A549 (cell line): Measurements from ENCODE around the gene RUNDC3A. TPM values are rescaled to one million over a fixed set of nuclear protein-coding genes. Genes with fewer than 3 reads are reported as not detected.

Source experiments
- ATAC-seq, 2 experiments: fragments of 200-7000 bp in 1 of 2; fragments of >200 bp in 1 of 2; cut with Nextera tagmentation in 1 of 2; cut with Tn5 transposase in 1 of 2; 3 replicates each; pipeline versions ENCODE4 v1.8.0 to v1.9.1; 2018 to 2020; ENCODE audit warnings: mild to moderate bottlenecking in 1 of 2, moderate library complexity in 1 of 2
- CTCF ChIA-PET: fragments of 300-600 bp; sonication (Branson Sonifier 250); formaldehyde crosslinking; extraction: SDS; loops from one replicate; lab custom pipeline; 2021; ENCODE audit warnings: antibody characterized with exemption, inconsistent platforms; lab: Yijun Ruan, JAX
- POLR2A ChIA-PET: fragments of 350-600 bp; formaldehyde crosslinking; extraction: SDS; loops from one replicate; lab custom pipeline; 2021; ENCODE audit warnings: antibody characterized with exemption, inconsistent platforms; lab: Yijun Ruan, JAX
- DNase-seq, 2 experiments: peaks; one replicate each; pipeline versions ENCODE4 v3.0.0 to v3.0.0-alpha.2; 2011 to 2016; ENCODE audit warnings: low read depth in 1 of 2, low spot score in 1 of 2
- FAIRE-seq: peaks from 2 replicates; lab custom pipeline; 2011; peaks lifted over from hg19 to GRCh38; lab: Jason Lieb, UNC
- H3K27ac ChIP-seq, 2 experiments: fragments of >200 bp; sonication (Bioruptor Twin); formaldehyde crosslinking; 3 replicates each; pipeline ENCODE4 v1.5.1; 2016 to 2017
- H3K4me1 ChIP-seq: fragments of >200 bp; sonication (Bioruptor Twin); formaldehyde crosslinking; 3 replicates; pipeline ENCODE4 v1.6.1; 2016
- H3K4me2 ChIP-seq: fragments of >200 bp; sonication (Bioruptor Twin); formaldehyde crosslinking; 3 replicates; pipeline ENCODE4 v1.6.1; 2016
- H3K4me3 ChIP-seq: fragments of >200 bp; sonication (Bioruptor Twin); formaldehyde crosslinking; 3 replicates; pipeline ENCODE4 v1.5.1; 2016
- H3K9me3 ChIP-seq: fragments of >200 bp; sonication (Bioruptor Twin); formaldehyde crosslinking; 3 replicates; pipeline ENCODE4 v1.6.1; 2016
- ATOH8 ChIP-seq: fragments of 250-450 bp; sonication (Bioruptor Pico); IDR thresholded peaks from 2 replicates; pipeline ENCODE4 v1.5.0; 2020; ENCODE audit warnings: low read depth, mild to moderate bottlenecking, moderate library complexity
- BHLHE40 ChIP-seq: IDR thresholded peaks from 2 replicates; pipeline ENCODE4 v1.6.1; 2012; ENCODE audit warnings: low read depth, low read length, inconsistent platforms
- CBX2 ChIP-seq: fragments of 200-600 bp; sonication (generic); IDR thresholded peaks from 2 replicates; pipeline ENCODE4 v1.6.1; 2016; ENCODE audit warnings: low read depth, mild to moderate bottlenecking, borderline replicate concordance
- CBX8 ChIP-seq: fragments of 200-600 bp; sonication (generic); IDR thresholded peaks from 2 replicates; pipeline ENCODE4 v1.6.1; 2016
- CEBPB ChIP-seq, 2 experiments: fragments of >200 bp in 1 of 2; sonication (Bioruptor Twin) in 1 of 2; formaldehyde crosslinking in 1 of 2; IDR thresholded peaks; 2 replicates each; pipeline ENCODE4 v1.6.1; 2012 to 2016
- CTCF ChIP-seq: fragments of >200 bp; sonication (Bioruptor Twin); formaldehyde crosslinking; IDR thresholded peaks from 3 replicates; pipeline ENCODE4 v1.5.1; 2016
- E2F6 ChIP-seq: IDR thresholded peaks from 2 replicates; pipeline ENCODE4 v1.6.1; 2012; ENCODE audit warnings: low read depth, borderline replicate concordance
- EHF ChIP-seq: fragments of 250-450 bp; sonication (Bioruptor Pico); IDR thresholded peaks from 2 replicates; pipeline ENCODE4 v1.5.0; 2020; ENCODE audit warnings: mild to moderate bottlenecking
- ELK1 ChIP-seq: fragments of 150-350 bp; IDR thresholded peaks from 2 replicates; pipeline ENCODE4 v1.6.1; 2014; ENCODE audit warnings: low read depth, mild to moderate bottlenecking, low read length
- FOSL2 ChIP-seq, 2 experiments: fragments of 450-650 bp in 1 of 2; fragments of >200 bp in 1 of 2; sonication (Bioruptor Twin) in 1 of 2; formaldehyde crosslinking; IDR thresholded peaks; 2 replicates each; pipeline versions ENCODE4 v1.5.0 to v1.6.1; 2016 to 2020; ENCODE audit warnings: mild to moderate bottlenecking in 1 of 2, moderate library complexity in 1 of 2
- GATA3 ChIP-seq: IDR thresholded peaks from 2 replicates; pipeline ENCODE4 v1.6.1; 2012; ENCODE audit warnings: borderline replicate concordance
- HES2 ChIP-seq: fragments of >200 bp; sonication (Bioruptor Twin); formaldehyde crosslinking; IDR thresholded peaks from 2 replicates; pipeline ENCODE4 v1.6.1; 2016
- HEYL ChIP-seq: fragments of 250-450 bp; sonication (Bioruptor Pico); IDR thresholded peaks from 2 replicates; pipeline ENCODE4 v1.8.0; 2021; ENCODE audit warnings: mild to moderate bottlenecking, moderate library complexity
- HMGXB4 ChIP-seq: fragments of 250-450 bp; sonication (Bioruptor Pico); IDR thresholded peaks from 2 replicates; pipeline ENCODE4 v1.5.0; 2021; ENCODE audit warnings: mild to moderate bottlenecking, moderate library complexity, borderline replicate concordance
- MYC ChIP-seq: IDR thresholded peaks from 2 replicates; pipeline ENCODE4 v1.6.1; 2012; ENCODE audit warnings: mild to moderate bottlenecking, inconsistent platforms, low read length, improper control_type of control experiment, borderline replicate concordance
- NFE2L2 ChIP-seq: fragments of 150-350 bp; conservative IDR thresholded peaks from 2 replicates; pipeline ENCODE4 v1.6.1; 2014; ENCODE audit warnings: low read length
- NPAS2 ChIP-seq: fragments of 250-450 bp; sonication (Bioruptor Pico); IDR thresholded peaks from 2 replicates; pipeline ENCODE4 v1.8.0; 2022; ENCODE audit warnings: mild to moderate bottlenecking, moderate library complexity, borderline replicate concordance
- NR3C1 ChIP-seq: fragments of >200 bp; sonication (Bioruptor Twin); formaldehyde crosslinking; IDR thresholded peaks from 3 replicates; pipeline ENCODE4 v1.6.1; 2017
- PHF8 ChIP-seq: fragments of 200-600 bp; sonication (generic); IDR thresholded peaks from 2 replicates; pipeline ENCODE4 v1.6.1; 2016; ENCODE audit warnings: low read depth, mild to moderate bottlenecking, antibody characterized with exemption, moderate library complexity, borderline replicate concordance
- POLR2AphosphoS2 ChIP-seq: conservative IDR thresholded peaks from 2 replicates; pipeline ENCODE4 v1.6.1; 2012; ENCODE audit warnings: low read length, improper control_type of control experiment, inconsistent platforms
- SREBF2 ChIP-seq: fragments of 450-650 bp; IDR thresholded peaks from 2 replicates; pipeline ENCODE4 v1.6.1; 2014; ENCODE audit warnings: mild to moderate bottlenecking, moderate library complexity
- TP53 ChIP-seq: fragments of 250-450 bp; sonication (Bioruptor Pico); IDR thresholded peaks from 2 replicates; pipeline ENCODE4 v1.5.0; 2021; ENCODE audit warnings: mild to moderate bottlenecking, moderate library complexity
- ZC3H11A ChIP-seq: fragments of 450-650 bp; IDR thresholded peaks from 2 replicates; pipeline ENCODE4 v1.6.1; 2014; ENCODE audit warnings: antibody characterized with exemption, mild to moderate bottlenecking
- ZFP36 ChIP-seq: fragments of 450-650 bp; IDR thresholded peaks from 2 replicates; pipeline ENCODE4 v1.6.1; 2014; ENCODE audit warnings: borderline replicate concordance; ENCODE audit not compliant: partially characterized antibody
- ZNF302 ChIP-seq: fragments of 250-450 bp; sonication (Bioruptor Pico); IDR thresholded peaks from 2 replicates; pipeline ENCODE4 v1.9.0; 2021; ENCODE audit warnings: inconsistent platforms, mild to moderate bottlenecking, moderate library complexity
- ZSCAN20 ChIP-seq: fragments of 250-450 bp; sonication (Bioruptor Pico); IDR thresholded peaks from 2 replicates; pipeline ENCODE4 v1.8.0; 2022; ENCODE audit warnings: mild to moderate bottlenecking, moderate library complexity
- WGBS: methylation state at CpG from one replicate; pipeline ENCODE4 v1.1.6; 2017; ENCODE audit errors: missing lambda C conversion rate; 5-methylcytosine and 5-hydroxymethylcytosine counted together
- polyA plus RNA-seq, 4 experiments: library from polyadenylated mRNA; depleted of rRNA in 3 of 4; stranded (reverse); fragments of >200 nt; fragmentation: RNase III in 1 of 4; extraction: RNeasy Plus Mini Kit Qiagen cat#74134 plus additional on column Dnase treatment in 1 of 4; gene quantifications; 2 replicates in 3 of 4; 3 replicates in 1 of 4; pipeline ENCODE4 v1.2.3, GENCODE V29; 2011 to 2017

The RUNDC3A gene
- polyA plus RNA-seq, 2 of the 4 experiments (the other 2 are of a cell fraction) = 0.45 to 0.48 TPM

- no peak for FAIRE-seq
- DNase-seq = no peak
- Histone ChIP-seq H3K4me3 (no peak overlapping the region), H3K27ac (no peak overlapping the region), H3K4me1 (no peaks in the 10 kb centered on the region), H3K4me2 (no peak overlapping the region), H3K9me3 (no peaks in the 10 kb centered on the region)
- ATAC-seq = peak in 1 of 2 experiments; percentile 1; a peak in 1 of 6 replicates
- ChIA-PET CTCF (interaction anchor here (0.6 to 17.9 kb wide), 30 partner anchors 10 to 286 kb away, joined by 3 to 327 read pairs (median 4); partner anchors contain the start of genes FAM171A2 and SLC25A39), POLR2A (interaction anchor here (0.5 to 1.6 kb wide), 3 partner anchors 24 to 153 kb away, joined by 3 to 7 read pairs (median 3); no protein-coding TSS in a partner anchor)
- WGBS = 90% methylated on average over 7 of the region's 8 CpGs
- no peak for TF ChIP-seq ATOH8 (CRISPR knock-in tag)
- TF ChIP-seq ZSCAN20 (CRISPR knock-in tag) = no peak
- no peak for TF ChIP-seq NR3C1
- TF ChIP-seq E2F6 = no peak
- no peak for TF ChIP-seq ZC3H11A
- TF ChIP-seq BHLHE40 = no peak
- no peak for TF ChIP-seq CBX2
- no peak for TF ChIP-seq HES2
- TF ChIP-seq ZFP36 = no peak
- TF ChIP-seq NFE2L2 = no peak
- TF ChIP-seq CBX8 = no peak
- TF ChIP-seq HMGXB4 (CRISPR knock-in tag) = no peak
- no peak for TF ChIP-seq PHF8
- no peak for TF ChIP-seq ELK1
- TF ChIP-seq POLR2AphosphoS2 = no peak
- TF ChIP-seq GATA3 = no peak
Observed at GRCh38 chr17:44351464-44351863, 43.1 kb downstream of the RUNDC3A start.

- H3K9me3 ChIP-seq = no peaks in the 10 kb centered on the region
- ChIA-PET CTCF (interaction anchor here (0.6 to 17.9 kb wide), 22 partner anchors 10 to 483 kb away, joined by 3 to 327 read pairs (median 4); partner anchors contain the start of gene FAM171A2), POLR2A (interaction anchor here (0.5 to 0.6 kb wide), 2 partner anchors 25 to 153 kb away, joined by 3 to 7 read pairs; no protein-coding TSS in a partner anchor)
- no peak for DNase-seq
- H3K27ac ChIP-seq = no peak overlapping the region
- no peak overlapping the region for H3K4me3 ChIP-seq
- 86% methylated on average over 36 of the region's 36 CpGs for WGBS
- H3K4me2 ChIP-seq = no peak overlapping the region
- H3K4me1 ChIP-seq = no peaks in the 10 kb centered on the region
- no peak for TF ChIP-seq FOSL2 (IDR thresholded peaks at IDR 0.05)
- TF ChIP-seq FOSL2 (CRISPR knock-in tag; IDR thresholded peaks at IDR 0.05) = no peak
- no peak for TF ChIP-seq CTCF
- TF ChIP-seq EHF (CRISPR knock-in tag) = no peak
- no peak for TF ChIP-seq BHLHE40
- no peak for TF ChIP-seq HMGXB4 (CRISPR knock-in tag)
- no peak for TF ChIP-seq ZSCAN20 (CRISPR knock-in tag)
- no peak for TF ChIP-seq ZNF302 (CRISPR knock-in tag)
- TF ChIP-seq ZC3H11A = no peak
- no peak for TF ChIP-seq CEBPB (IDR thresholded peaks at IDR 0.05)
- no peak for TF ChIP-seq MYC
- no peak for TF ChIP-seq SREBF2
- no peak for TF ChIP-seq HEYL
- no peak for TF ChIP-seq CBX2
- TF ChIP-seq TP53 (CRISPR knock-in tag) = no peak
- no peak for TF ChIP-seq NPAS2
- no peak for FAIRE-seq
- no peak for ATAC-seq
Observed at GRCh38 chr17:44351961-44352827, 43.8 kb downstream of the RUNDC3A start.
